Activated naive CD8-positive, alpha-beta T cell treated with anti-CD3 and anti-CD28 coated beads, Interleukin-2, amount 10 ng/mL, durations not matched to agents 7 days and 5 days (primary cell): Measurements from ENCODE around the gene CACNA1B. TPM values are rescaled to one million over a fixed set of nuclear protein-coding genes. Genes with fewer than 3 reads are reported as not detected.
"Not testable (repeated sequence)": the region's sequence is repeated elsewhere in the genome, so short reads cannot be mapped to it uniquely, and the experiment has no call there.

Source experiments
- ATAC-seq: fragments of 150-1000 bp; cut with Tn5 transposase; one replicate; pipeline ENCODE4 v1.10.0; 2021; ENCODE audit warnings: low read depth, moderate library complexity
- POLR2A ChIA-PET: fragments of 350-600 bp; sonication (Branson Sonifier 250); formaldehyde crosslinking; loops from one replicate; lab custom pipeline; 2021; ENCODE audit warnings: antibody characterized with exemption; lab: Charles Lee
- DNase-seq: peaks from one replicate; pipeline ENCODE4 v3.0.0; 2021
- H3K27ac Mint-ChIP-seq: one replicate; pipeline ENCODE4 v1.8.0; 2022; ENCODE audit warnings: mild to moderate bottlenecking, mixed read lengths
- H3K27me3 Mint-ChIP-seq: one replicate; pipeline ENCODE4 v1.8.0; 2022; ENCODE audit warnings: mild to moderate bottlenecking, moderate library complexity, mixed read lengths
- H3K36me3 Mint-ChIP-seq: one replicate; pipeline ENCODE4 v1.8.0; 2021; ENCODE audit warnings: mild to moderate bottlenecking, mixed read lengths
- H3K4me1 Mint-ChIP-seq: one replicate; pipeline ENCODE4 v1.8.0; 2021; ENCODE audit warnings: mixed read lengths
- H3K4me3 Mint-ChIP-seq: one replicate; pipeline ENCODE4 v1.8.0; 2022; ENCODE audit warnings: mild to moderate bottlenecking, moderate library complexity, mixed read lengths
- H3K9me3 Mint-ChIP-seq: one replicate; pipeline ENCODE4 v1.8.0; 2021; ENCODE audit warnings: mixed read lengths
- total RNA-seq, 2 experiments: library from RNA; stranded (reverse); gene quantifications; one replicate each; pipeline ENCODE4 v1.2.3, GENCODE V29; 2021

CACNA1B gene
- total RNA-seq, 2 experiments from 2014 or later = not detected

GRCh38 chr9:138104251-138105122 lies 226.9 kb downstream of the CACNA1B start:
- Mint-ChIP-seq H3K27me3 (peaks cover 4% of the 10 kb centered on the region), H3K36me3 (no peaks in the 10 kb centered on the region), H3K9me3 (no peaks in the 10 kb centered on the region), H3K4me3 (no peak overlapping the region), H3K4me1 (no peaks in the 10 kb centered on the region), H3K27ac (no peak overlapping the region)
- no peak for ATAC-seq
- POLR2A ChIA-PET = no interaction called here
- no peak for DNase-seq

DNA sequence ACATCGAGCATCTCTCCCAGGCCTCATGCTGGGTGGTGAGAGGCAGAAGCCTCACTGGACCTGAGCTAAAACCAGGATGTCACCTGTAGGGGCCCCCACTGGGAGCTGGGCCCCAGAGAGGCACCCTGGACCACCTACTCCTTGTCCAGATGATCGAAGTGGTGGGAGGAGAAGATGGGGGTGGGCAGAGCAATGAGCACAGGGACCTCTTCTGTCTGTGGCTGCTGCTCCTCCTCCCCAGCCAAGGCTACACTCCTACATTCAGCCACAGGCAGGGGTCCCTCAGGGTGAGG lies 227.5 kb downstream of the CACNA1B start:
- DNase-seq (no peak), ATAC-seq (no peak)
- Mint-ChIP-seq H3K9me3 (no peaks in the 10 kb centered on the region), H3K4me3 (no peak overlapping the region), H3K4me1 (no peaks in the 10 kb centered on the region), H3K27ac (no peak overlapping the region), H3K36me3 (no peaks in the 10 kb centered on the region), H3K27me3 (peaks cover 4% of the 10 kb centered on the region)
- POLR2A ChIA-PET = no interaction called here

- no peaks in the 10 kb centered on the region for H3K9me3 Mint-ChIP-seq
- POLR2A ChIA-PET = no interaction called here
Measured at GRCh38 chr9:138105561-138106505, 228.3 kb downstream of the CACNA1B start.

GRCh38 chr9:138107039-138107438 lies 229.5 kb downstream of the CACNA1B start:
- H3K36me3 Mint-ChIP-seq, H3K4me1 Mint-ChIP-seq, H3K27ac Mint-ChIP-seq, H3K27me3 Mint-ChIP-seq, POLR2A ChIA-PET, ATAC-seq, DNase-seq, H3K4me3 Mint-ChIP-seq, H3K9me3 Mint-ChIP-seq: not testable (repeated sequence)

More at GRCh38 chr9:138105561-138106505, 228.3 kb downstream of the CACNA1B start:
- no peak for ATAC-seq
- Mint-ChIP-seq H3K36me3 (no peaks in the 10 kb centered on the region), H3K27ac (no peak overlapping the region), H3K4me3 (no peak overlapping the region), H3K27me3 (peaks cover 4% of the 10 kb centered on the region), H3K4me1 (no peaks in the 10 kb centered on the region)
- DNase-seq = no peak

DNA sequence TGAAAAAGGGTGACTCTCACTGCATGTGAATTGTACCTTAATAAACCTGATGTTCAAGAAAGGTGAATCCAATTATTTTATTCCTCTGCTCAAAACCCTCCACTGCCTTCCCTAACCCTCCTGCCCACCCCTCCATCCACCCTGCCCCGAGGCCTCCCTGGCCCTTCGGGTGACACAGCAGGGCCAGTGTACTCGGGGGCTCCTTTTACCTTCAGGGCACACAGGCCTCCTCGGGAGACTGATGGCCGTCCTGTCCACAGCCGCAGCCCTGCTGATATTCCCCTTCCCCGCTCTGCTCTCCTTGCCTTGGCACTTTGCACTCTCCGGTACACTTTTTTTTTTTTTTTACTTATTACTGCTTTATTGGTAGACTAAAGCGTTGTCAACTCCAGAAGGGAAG lies 234.0 kb downstream of the CACNA1B start:
- POLR2A ChIA-PET = no interaction called here
- no peaks in the 10 kb centered on the region for H3K9me3 Mint-ChIP-seq
- no peaks in the 10 kb centered on the region for H3K4me1 Mint-ChIP-seq
- H3K4me3 Mint-ChIP-seq = no peak overlapping the region
- H3K36me3 Mint-ChIP-seq = no peaks in the 10 kb centered on the region
- H3K27me3 Mint-ChIP-seq = peaks cover 4% of the 10 kb centered on the region
- no peak overlapping the region for H3K27ac Mint-ChIP-seq
- ATAC-seq (no peak), DNase-seq (no peak)

DNA sequence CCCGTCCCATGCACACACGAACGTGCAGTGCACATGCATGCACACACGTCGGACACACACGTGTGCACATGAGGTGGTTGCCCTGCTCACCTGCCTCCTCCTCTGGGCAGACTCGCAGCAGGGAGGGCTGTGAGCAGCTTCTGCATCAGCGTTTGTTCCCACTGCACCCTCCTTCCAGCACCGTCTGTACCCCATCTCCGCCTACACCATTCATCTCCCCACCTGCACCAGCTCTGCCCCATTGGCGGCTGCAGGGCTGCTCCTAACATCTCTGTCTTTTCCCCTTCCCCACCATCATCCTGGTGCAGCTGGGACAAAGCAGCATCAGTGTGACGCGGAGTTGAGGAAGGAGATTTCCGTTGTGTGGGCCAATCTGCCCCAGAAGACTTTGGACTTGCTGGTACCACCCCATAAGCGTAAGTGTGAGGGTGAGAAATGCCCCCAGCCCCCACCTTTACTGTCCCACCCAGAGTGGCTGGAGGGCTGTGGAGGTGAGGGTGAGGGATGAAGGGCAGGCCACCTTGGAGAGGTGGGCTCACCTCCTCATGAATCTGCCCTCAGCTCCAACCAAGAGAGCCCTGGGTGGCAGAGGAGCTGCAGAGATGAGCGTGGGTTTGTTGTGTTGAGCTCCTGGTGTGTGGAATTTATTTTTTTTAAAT lies 234.6 kb downstream of the CACNA1B start:
- DNase-seq (peak; percentile 4), ATAC-seq (no peak)
- Mint-ChIP-seq H3K36me3 (no peaks in the 10 kb centered on the region), H3K4me3 (no peak overlapping the region), H3K9me3 (no peaks in the 10 kb centered on the region), H3K27me3 (peaks cover 4% of the 10 kb centered on the region), H3K27ac (no peak overlapping the region), H3K4me1 (no peaks in the 10 kb centered on the region)
- POLR2A ChIA-PET = no interaction called here

DNA sequence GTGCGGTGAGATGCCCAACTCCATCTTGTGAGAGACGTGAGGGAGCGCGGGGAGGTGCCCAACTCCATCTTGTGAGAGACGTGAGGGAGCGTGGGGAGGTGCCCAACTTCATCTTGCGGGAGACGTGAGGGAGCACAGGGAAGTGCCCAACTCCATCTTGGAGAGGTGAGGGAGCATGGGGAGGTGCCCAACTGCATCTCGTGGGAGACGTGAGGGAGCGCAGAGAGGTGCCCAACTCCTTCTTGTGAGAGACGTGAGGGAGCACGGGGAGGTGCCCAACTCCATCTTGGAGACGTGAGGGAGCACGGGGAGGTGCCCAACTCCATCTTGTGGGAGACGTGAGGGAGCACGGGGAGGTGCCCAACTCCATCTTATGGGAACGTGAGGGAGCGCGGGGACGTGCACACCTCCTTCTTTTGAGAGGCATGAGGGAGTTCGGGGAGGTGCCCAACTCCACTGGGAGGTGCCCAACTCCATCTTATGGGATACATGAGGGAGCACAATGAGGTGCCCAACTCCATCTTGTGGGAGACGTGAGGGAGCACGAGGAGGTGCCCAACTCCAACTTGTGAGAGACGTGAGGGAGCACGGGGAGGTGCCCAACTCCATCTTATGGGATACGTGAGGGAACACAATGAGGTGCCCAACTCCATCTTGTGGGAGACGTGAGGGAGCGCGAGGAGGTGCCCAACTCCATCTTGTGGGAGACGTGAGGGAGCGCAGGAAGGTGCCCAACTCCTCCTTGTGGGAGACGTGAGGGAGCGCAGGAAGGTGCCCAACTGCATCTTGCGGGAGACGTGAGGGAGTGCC lies 235.4 kb downstream of the CACNA1B start:
- H3K9me3 Mint-ChIP-seq = no peaks in the 10 kb centered on the region
- POLR2A ChIA-PET = no interaction called here
- H3K27me3 Mint-ChIP-seq = peaks cover 4% of the 10 kb centered on the region
- no peaks in the 10 kb centered on the region for H3K36me3 Mint-ChIP-seq
- DNase-seq (peak; percentile 12), ATAC-seq (no peak)
- no peak overlapping the region for H3K27ac Mint-ChIP-seq
- H3K4me3 Mint-ChIP-seq = no peak overlapping the region
- no peaks in the 10 kb centered on the region for H3K4me1 Mint-ChIP-seq

DNA sequence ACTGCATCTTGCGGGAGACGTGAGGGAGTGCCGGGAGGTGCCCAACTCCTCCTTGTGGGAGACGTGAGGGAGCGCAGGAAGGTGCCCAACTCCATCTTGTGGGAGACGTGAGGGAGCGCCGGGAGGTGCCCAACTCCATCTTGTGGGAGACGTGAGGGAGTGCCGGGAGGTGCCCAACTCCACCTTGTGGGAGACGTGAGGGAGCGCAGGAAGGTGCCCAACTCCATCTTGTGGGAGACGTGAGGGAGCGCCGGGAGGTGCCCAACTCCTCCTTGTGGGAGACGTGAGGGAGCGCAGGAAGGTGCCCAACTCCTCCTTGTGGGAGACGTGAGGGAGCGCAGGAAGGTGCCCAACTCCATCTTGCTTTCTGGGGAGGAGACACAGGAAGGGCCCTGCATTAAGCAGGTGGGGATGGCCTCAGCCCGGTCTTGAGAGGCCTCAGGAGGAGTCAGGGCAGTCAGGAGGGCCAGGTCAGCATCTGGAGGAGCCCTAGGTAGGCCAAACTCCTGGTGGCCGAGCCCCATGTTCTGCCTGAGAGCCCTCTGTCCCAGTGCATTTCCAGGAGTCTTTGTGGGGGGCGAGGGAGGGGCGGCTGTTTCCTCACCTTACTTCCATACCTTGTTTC lies 236.2 kb downstream of the CACNA1B start:
- POLR2A ChIA-PET, H3K4me3 Mint-ChIP-seq, ATAC-seq, H3K36me3 Mint-ChIP-seq, H3K27me3 Mint-ChIP-seq, H3K27ac Mint-ChIP-seq, H3K9me3 Mint-ChIP-seq, H3K4me1 Mint-ChIP-seq: not testable (repeated sequence)
- DNase-seq = peak; percentile 13

- no peak for ATAC-seq
- H3K27ac Mint-ChIP-seq = no peak overlapping the region
Measured at GRCh38 chr9:138114501-138115245, 237.1 kb downstream of the CACNA1B start.

GRCh38 chr9:138115506-138115905 lies 237.9 kb downstream of the CACNA1B start:
- Mint-ChIP-seq H3K9me3 (no peaks in the 10 kb centered on the region), H3K27me3 (no peaks in the 10 kb centered on the region), H3K36me3 (no peaks in the 10 kb centered on the region), H3K27ac (no peak overlapping the region), H3K4me3 (no peak overlapping the region), H3K4me1 (no peaks in the 10 kb centered on the region)
- DNase-seq (peak; percentile 2), ATAC-seq (no peak)
- POLR2A ChIA-PET = no interaction called here

More at GRCh38 chr9:138114501-138115245, 237.1 kb downstream of the CACNA1B start:
- Mint-ChIP-seq H3K36me3 (no peaks in the 10 kb centered on the region), H3K4me1 (no peaks in the 10 kb centered on the region), H3K9me3 (no peaks in the 10 kb centered on the region), H3K4me3 (no peak overlapping the region), H3K27me3 (no peaks in the 10 kb centered on the region)
- DNase-seq = no peak
- POLR2A ChIA-PET = no interaction called here

GRCh38 chr9:138116521-138116920 lies 238.9 kb downstream of the CACNA1B start:
- Mint-ChIP-seq H3K9me3 (no peaks in the 10 kb centered on the region), H3K36me3 (no peaks in the 10 kb centered on the region), H3K4me3 (no peak overlapping the region), H3K4me1 (no peaks in the 10 kb centered on the region), H3K27ac (no peak overlapping the region), H3K27me3 (no peaks in the 10 kb centered on the region)
- DNase-seq (no peak), ATAC-seq (no peak)
- POLR2A ChIA-PET = no interaction called here
